Hindlimb muscle (tissue), 1 donor: ENCODE results near the gene AQP3. TPM values are rescaled to one million over a fixed set of nuclear protein-coding genes. Genes with fewer than 3 reads are reported as not detected.
"Not testable (repeated sequence)": the region's sequence is repeated elsewhere in the genome, so short reads cannot be mapped to it uniquely, and the experiment has no call there.

Experiments
- DNase-seq: peaks from one replicate; pipeline ENCODE4 v3.0.0-alpha.2; 2013
- polyA plus RNA-seq: library from polyadenylated mRNA; unstranded; fragments of 120-200 nt; gene quantifications from one replicate; pipeline ENCODE4 v1.2.1, GENCODE V29; 2013; ENCODE audit not compliant: insufficient read length

AQP3 gene
- polyA plus RNA-seq, 1 donor = 7.6 TPM

GRCh38 chr9:33464045-33464636 lies 16.7 kb upstream of the AQP3 start:
- no peak for DNase-seq

DNA sequence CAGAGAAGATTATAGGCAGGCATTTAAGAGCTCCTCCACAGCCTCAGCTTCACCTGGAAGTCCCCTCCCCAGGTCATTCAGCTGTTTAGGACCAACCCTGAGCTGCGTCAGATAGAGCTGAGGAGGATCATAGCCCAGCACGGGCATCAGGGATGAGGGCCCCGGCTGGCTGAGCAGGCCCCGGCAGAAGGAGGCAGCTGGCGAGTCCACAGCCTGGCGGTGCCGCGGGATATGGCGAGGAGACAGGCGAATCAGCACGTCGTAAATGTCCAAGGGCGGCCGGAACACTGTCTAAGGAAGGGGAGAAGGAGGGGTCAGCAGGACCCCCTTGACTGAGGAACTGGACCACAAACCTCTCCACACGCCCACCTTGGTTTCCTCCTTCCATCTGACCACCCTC lies 15.8 kb upstream of the AQP3 start:
- DNase-seq = no peak

- no peak for DNase-seq
Observed at GRCh38 chr9:33461492-33461891, 14.1 kb upstream of the AQP3 start.

DNA sequence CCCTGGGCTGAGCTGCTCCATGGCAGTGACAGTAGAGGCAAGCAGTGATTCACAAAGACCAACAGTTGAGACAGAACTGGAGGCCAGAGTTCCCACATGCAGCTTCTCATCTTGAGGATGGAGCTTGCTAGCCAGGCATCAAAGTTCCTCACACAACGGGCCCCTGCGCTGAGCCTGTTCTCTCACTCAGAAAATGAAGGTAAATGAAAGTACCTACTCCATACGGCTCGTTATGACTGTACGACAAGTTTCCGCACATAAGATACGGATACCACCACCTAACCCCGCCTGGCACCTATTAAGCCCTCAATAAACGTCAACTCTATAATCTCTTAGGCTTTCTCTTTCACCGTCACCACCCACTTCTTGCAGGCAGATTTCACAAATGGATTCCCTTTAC lies 13.5 kb upstream of the AQP3 start:
- no peak for DNase-seq

DNA sequence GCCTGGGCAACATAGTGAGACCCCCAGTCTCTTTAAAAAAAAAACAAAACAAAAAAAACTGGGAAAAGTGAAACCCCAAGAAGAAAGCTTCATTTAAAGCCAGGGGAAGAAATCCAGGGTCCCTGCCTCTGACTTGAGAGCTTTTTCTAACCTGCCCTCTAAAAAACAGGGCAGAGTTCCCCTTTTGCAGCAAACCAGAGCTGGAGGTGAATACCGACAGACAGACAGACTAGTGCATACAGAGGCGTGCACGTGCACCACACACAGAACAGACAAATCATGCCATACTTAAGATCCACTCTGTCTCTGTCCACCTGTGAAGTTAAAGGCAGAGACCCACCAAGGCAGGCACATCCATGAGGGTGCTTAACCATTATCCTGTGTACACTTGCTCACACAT lies 11.7 kb upstream of the AQP3 start:
- no peak for DNase-seq

GRCh38 chr9:33458444-33458843 lies 11.1 kb upstream of the AQP3 start:
- no peak for DNase-seq

GRCh38 chr9:33455945-33456344 lies 8.6 kb upstream of the AQP3 start:
- no peak for DNase-seq

- not testable (repeated sequence) for DNase-seq
Observed at GRCh38 chr9:33455456-33455855, 8.1 kb upstream of the AQP3 start.

DNA sequence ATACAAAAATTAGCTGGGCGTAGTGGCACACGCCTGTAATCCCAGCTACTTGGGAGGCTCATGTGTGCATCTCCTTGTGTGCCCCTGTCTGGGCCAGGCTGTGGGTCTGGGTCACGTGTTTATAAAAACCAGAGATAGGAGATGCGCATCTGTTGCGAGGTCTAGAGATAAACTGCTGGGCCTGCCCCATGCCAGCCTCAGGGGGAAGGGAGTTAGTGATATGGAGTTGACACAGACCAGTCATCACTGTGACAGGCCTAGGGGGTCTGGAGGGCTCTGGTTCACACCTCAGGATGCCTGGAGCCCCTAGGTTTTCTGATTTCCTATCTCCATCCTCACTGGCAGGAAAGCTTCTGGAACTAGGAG lies 7.3 kb upstream of the AQP3 start:
- not testable (repeated sequence) for DNase-seq

DNA sequence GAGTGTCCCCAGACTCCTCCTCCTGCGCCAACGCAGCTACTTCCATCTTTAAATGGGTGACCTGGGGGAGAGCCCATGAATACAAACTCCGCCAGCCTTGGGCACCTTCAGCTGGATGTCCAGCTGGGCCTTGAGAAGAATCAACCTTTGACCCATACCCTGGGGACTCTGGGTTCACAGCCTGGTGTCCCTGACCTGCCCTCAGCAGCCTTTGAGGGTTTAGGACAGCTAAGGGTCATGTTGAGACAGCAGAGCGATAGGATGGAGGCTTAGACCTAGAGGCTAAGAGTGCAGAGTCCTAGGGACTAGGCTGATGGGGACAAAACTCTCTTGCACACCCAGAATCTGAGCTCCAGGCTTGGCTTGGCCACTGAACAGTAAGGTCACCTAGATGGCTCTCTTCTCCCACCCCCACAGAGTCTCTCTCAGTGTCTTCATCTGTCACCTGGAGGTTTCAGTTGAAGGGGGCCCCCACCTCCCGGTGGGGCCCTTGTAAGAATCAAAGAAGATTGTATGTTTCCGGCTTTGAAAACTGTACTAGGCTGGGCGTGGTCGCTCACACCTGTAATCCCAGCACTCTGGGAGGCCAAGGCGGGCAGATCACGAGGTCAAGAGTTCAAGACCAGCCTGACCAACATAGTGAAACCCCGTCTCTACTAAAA lies 6.7 kb upstream of the AQP3 start:
- no peak for DNase-seq

GRCh38 chr9:33453286-33453860 lies 6.0 kb upstream of the AQP3 start:
- DNase-seq = no peak

DNA sequence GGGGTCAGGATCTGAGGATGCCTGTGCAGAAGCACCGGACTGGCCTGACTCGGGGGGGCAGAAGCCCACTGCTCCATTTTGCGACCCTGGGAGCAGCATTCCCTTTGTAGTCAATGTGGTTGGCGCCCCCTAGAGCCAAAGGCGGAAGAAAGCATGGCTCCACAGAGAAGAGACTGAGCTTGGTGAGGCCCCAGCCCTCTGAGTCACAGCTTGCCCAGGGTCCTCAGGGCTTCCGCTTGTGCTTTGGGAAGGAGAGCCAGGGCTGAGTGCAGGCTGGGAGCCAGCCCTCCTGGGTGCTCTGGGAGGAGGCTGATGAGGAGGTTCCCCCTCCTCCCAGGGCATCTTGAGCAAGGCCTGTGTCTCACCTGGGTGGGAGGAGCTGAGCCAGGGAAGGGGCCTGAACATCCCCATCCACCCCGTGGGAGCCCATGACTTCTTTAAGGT lies 5.5 kb upstream of the AQP3 start:
- DNase-seq = no peak

DNA sequence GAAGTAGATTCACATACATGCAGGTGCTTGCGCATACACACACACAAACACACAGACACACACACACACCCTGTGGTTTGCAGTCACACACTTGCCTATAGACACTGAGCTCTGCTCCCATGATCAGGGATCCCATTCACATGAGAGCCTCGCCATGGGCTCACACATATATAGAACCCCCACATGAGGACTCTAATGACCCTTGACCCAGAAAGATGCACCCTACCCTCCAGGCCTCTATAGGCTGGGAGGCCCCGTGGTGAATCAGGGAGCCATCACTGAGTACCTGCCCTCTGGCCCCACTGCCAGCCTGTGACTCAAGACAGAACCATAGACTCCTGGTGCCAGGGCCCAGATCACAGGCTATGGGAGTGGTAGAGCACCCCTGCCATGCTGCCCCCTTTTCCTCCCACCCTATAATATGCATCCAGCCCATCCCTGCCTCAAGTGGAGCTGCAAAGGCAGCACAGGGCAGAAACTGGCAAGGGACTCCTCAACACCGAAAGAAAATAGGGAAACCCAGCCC lies 3.3 kb upstream of the AQP3 start:
- DNase-seq = no peak

GRCh38 chr9:33449715-33450114 lies 2.3 kb upstream of the AQP3 start:
- DNase-seq = no peak

DNA sequence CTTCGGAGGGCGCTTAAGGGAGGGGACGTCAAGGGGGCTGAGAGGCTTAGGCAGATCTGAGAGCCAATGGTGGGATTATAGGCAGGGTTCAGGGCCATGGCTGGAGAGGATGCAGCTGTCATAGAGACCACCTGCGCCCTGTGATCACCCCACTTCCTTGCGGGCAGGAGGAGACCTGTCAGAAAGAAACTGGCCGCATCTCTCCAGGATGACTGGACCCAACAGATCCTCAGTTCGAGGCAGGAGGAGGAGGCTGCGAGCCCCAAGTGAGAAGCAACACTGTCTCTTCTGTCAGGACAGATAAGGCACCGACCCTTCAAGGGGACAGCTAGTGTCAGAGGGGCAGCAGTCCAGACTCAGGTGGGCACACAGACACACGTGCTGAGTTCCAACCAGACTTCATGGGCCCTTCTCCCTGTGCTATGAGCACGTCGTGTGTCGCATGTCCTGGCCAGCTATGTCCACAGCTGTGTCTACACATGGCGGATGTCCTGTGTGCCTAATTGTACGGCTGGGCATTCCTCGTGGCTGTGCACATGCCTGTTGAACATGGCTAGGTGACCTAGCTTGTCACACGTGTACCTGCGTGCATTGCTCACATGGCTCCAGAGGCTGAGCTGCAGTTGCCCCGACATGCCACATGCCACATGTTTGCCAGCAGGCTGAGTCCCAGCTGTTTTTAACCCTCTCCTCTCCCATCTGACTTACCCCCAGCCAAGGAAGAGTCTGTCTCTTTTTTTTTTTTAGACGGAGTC lies 583 bp upstream of the AQP3 start:
- no peak for DNase-seq

DNA sequence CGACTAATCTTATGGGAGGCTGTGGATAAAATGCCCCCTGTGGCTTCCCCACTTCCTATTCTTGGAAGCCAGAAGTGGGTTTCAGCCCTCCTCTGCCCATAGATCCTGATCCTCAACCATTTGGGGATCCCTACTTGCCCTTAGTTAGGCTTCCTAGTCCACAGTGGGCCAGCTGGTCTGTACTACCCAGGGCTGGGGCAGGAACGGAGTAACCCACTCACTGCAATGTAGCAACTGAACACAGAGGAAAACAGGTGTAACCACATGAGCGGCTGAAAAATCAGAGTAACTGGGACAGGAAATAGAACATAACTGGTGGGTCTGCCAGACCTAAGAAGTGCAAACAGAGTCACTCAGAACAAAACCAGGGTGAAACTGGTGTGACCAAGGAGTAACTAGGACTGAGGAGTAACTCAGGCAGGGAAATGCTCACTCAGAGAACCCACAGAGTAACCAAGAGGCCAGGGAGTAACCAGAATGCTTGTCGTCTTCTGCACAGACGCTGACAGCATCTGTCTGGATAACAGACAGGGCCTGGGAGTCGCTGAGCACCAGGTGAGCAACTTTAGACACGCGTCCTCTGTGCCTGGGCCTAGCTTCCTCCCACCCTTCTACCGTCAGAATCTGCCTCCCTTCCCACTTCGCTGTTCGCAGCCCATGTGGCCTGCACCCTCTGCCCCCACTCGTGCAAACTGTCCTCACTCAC lies 1.0 kb downstream of the AQP3 start:
- no peak for DNase-seq

- DNase-seq = no peak
Observed at GRCh38 chr9:33445389-33446239, 1.8 kb downstream of the AQP3 start.

DNA sequence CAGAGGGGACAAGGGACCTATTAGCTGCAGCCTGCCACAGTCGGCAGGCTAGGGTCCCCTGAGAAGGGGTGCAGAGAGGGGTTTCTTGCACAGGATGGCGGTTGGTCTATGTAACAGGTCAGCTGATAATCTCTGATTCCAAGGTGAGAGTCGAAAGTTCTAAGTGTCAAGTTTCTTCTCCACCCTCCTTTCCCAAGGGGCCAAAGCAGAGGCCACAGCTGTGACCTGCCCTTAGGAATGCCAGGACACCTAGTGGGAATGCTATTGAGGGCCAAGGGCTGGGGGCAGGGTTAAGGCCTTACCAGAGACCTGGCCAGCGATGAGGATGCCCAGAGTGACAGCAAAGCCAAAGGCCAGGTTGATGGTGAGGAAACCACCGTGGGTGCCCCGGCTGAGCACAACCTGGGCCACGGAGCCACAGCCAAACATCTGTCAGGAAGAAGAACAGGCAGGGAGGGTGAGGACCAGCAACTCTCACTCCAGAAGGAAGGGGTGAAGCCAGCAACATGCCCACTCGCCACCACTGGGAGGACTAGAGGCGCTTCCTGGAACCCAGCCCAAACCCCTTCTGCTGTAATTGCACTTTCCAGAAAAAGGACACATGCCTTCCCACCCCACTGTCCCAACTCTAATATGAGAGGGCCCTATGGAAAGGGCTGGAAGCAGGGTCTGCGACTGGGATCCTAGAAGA lies 3.8 kb downstream of the AQP3 start:
- no peak for DNase-seq

- no peak for DNase-seq
Observed at GRCh38 chr9:33443047-33443446, 4.3 kb downstream of the AQP3 start.

- no peak for DNase-seq
Observed at GRCh38 chr9:33442125-33442524, 5.3 kb downstream of the AQP3 start.

DNA sequence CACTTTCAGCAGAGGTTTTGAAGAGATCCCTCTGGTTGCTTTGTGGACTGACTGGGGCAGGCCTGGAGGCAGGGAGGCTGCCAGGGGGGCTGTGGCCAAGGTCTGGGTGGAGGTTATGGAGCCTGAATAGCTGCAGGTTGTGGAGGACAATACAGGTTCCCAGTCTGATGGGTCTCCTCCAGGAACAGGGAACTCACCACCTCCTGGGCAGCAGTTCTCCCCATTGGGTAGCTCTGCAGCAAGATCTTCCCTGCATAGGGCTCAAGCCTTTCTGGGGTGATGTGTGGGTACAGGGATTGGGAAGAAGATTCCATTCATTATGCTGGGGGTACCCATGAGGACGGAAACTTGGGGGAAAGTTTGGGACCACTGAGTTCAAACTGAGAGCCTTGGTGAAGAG lies 6.8 kb downstream of the AQP3 start:
- no peak for DNase-seq
